Tibial artery (tissue), 4 donors: ENCODE data around the gene FAM118B.

Experiments used
- DNase-seq, 2 donors: peaks; one replicate each; pipeline ENCODE4 v3.0.0-alpha.2; 2019
- H3K27ac ChIP-seq, 2 donors: fragments of 200-600 bp; sonication (generic) in 1 of 2; 1 replicate in 1 of 2; 2 replicates in 1 of 2; pipeline ENCODE4 v1.5.1; 2018 to 2019; ENCODE audit warnings: mild to moderate bottlenecking in 1 of 2
- H3K27me3 ChIP-seq, 2 donors: fragments of 200-600 bp; sonication (generic) in 1 of 2; one replicate each; pipeline versions ENCODE4 v1.5.1 to v1.6.0; 2016 to 2019
- H3K36me3 ChIP-seq, 3 donors: fragments of 200-600 bp; sonication (generic) in 2 of 3; one replicate each; pipeline ENCODE4 v1.5.1; 2016 to 2019; ENCODE audit warnings: mild to moderate bottlenecking in 2 of 3
- H3K4me1 ChIP-seq, 4 donors: fragments of 200-600 bp; sonication (generic) in 2 of 4; 1 replicate in 3 of 4; 2 replicates in 1 of 4; pipeline ENCODE4 v1.5.1; 2016 to 2019
- H3K4me3 ChIP-seq, 2 donors: fragments of 200-600 bp; sonication (generic) in 1 of 2; 1 replicate in 1 of 2; 2 replicates in 1 of 2; pipeline ENCODE4 v1.5.1; 2018 to 2019; ENCODE audit warnings: mild to moderate bottlenecking in 2 of 2
- H3K9me3 ChIP-seq, 3 donors: fragments of 200-600 bp; sonication (generic) in 1 of 3; one replicate each; pipeline ENCODE4 v1.5.1; 2016 to 2019
- intact Hi-C: fragments of 100-400 bp; cut with DNase I; formaldehyde crosslinking; loops from one replicate; pipeline ENCODE4 v1.15.0; 2023; ENCODE audit warnings: low total_unique reads
- TF ChIP-seq, protein P1 (sequence below), 2 experiments: fragments of 200-600 bp in 1 of 2; fragments of 450-650 bp in 1 of 2; IDR thresholded peaks; one replicate each; pipeline ENCODE4 v1.5.1; 2017 to 2019; ENCODE audit warnings: antibody characterized with exemption in 2 of 2, mild to moderate bottlenecking in 1 of 2, moderate library complexity in 1 of 2

FAM118B gene

DNA sequence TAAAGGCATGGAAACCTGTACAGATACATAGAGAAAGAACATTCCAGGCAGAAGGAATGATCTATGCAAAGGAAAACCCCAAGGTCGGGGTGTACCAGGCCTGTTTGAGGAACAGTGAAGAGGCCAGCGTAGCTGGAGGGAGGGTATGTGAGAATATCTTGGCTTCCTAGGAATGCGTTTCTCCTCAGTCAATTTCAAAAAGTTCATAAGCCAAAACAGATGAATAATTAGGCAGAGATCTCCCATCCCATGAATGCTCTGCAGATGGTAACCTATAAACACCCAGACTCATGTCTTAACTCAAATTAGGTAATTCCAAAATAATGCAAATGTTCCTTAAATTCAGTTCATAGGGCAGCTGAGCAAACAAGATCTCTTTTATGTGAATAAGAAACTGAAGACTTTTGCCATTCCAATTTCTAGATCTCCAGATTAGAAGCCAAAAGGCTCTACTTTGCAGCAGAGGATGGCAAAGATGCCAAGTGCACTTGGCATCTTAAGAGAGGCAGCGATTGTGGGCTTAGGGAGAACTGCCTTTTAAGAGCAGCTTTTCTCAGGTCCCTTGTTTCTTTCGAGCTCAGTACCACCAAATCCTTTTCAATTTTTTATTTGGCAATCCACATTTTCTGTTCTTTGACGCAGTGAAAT, 13.2 kb downstream of the FAM118B start:
- intact Hi-C loops = no loop called here
- Histone ChIP-seq H3K4me1 (no peaks in the 10 kb centered on the region), H3K36me3 (peaks cover 0 to 4% (median 0%) of the 10 kb centered on the region in 3 donors), H3K27me3 (no peaks in the 10 kb centered on the region), H3K4me3 (no peak overlapping the region), H3K27ac (no peak overlapping the region), H3K9me3 (no peaks in the 10 kb centered on the region)
- TF ChIP-seq, protein P1, sequence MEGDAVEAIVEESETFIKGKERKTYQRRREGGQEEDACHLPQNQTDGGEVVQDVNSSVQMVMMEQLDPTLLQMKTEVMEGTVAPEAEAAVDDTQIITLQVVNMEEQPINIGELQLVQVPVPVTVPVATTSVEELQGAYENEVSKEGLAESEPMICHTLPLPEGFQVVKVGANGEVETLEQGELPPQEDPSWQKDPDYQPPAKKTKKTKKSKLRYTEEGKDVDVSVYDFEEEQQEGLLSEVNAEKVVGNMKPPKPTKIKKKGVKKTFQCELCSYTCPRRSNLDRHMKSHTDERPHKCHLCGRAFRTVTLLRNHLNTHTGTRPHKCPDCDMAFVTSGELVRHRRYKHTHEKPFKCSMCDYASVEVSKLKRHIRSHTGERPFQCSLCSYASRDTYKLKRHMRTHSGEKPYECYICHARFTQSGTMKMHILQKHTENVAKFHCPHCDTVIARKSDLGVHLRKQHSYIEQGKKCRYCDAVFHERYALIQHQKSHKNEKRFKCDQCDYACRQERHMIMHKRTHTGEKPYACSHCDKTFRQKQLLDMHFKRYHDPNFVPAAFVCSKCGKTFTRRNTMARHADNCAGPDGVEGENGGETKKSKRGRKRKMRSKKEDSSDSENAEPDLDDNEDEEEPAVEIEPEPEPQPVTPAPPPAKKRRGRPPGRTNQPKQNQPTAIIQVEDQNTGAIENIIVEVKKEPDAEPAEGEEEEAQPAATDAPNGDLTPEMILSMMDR (IDR thresholded peaks at IDR 0.05) = no peak
- no peak for DNase-seq

DNA sequence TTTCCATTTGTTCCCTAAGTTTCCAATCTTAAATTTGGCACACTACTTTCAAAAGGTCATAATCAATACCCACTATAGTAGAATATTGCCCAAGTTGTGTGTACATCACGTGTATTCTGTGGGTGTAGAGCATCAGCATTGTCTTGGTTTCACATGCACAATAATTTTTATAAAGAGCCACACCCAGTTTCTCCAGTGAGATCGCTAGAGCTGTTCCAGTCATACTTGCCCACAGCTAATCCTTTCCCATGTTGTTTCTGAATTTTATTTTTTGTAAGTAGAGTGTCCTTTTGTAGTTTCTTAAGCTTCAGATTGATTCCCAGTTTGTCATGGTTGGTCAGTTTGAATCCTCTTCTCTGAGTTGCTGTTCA, 13.7 kb downstream of the FAM118B start:
- DNase-seq = no peak
- Histone ChIP-seq H3K36me3 (peaks cover 0 to 7% (median 0%) of the 10 kb centered on the region in 3 donors), H3K27ac (no peak overlapping the region), H3K4me3 (no peak overlapping the region), H3K4me1 (no peaks in the 10 kb centered on the region), H3K27me3 (no peaks in the 10 kb centered on the region), H3K9me3 (no peaks in the 10 kb centered on the region)
- TF ChIP-seq, protein P1 (IDR thresholded peaks at IDR 0.05) = no peak
- intact Hi-C loops = no loop called here

DNA sequence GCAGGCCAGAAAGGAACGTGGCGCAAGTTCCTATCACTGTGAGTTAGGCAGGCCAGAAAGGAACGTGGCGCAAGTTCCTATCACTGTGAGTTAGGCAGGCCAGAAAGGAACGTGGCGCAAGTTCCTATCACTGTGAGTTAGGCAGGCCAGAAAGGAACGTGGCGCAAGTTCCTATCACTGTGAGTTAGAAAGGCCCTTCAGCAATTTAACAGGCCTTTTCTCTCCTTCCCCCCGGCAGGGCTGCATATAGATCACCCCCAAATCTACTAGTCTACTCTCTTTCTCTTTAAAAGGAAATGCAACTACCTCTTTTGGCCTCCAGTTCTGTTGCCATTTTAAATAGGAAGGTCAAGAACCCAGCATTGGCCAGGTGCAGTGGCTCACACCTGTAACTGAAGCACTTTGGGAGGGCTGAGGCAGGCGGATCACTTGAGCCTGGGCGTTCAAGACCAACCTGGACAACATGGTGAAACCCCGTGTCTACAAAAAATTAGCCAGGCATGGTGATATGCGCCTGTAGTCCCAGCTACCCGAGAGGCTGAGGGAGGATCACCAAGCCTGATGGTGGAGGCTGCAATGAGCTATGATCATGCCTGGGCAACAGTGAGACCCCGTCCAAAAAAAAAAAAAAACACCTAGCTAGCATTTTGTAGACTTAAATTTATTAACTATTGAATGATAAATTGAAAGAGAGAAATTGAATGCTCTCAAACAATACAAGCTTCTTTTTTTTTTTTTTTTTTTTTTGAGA, 14.9 kb downstream of the FAM118B start:
- Histone ChIP-seq H3K27ac (no peak overlapping the region), H3K9me3 (no peaks in the 10 kb centered on the region), H3K27me3 (no peaks in the 10 kb centered on the region), H3K36me3 (peaks cover 0 to 7% (median 0%) of the 10 kb centered on the region in 3 donors), H3K4me3 (no peak overlapping the region), H3K4me1 (no peaks in the 10 kb centered on the region)
- no peak for DNase-seq
- intact Hi-C loops = no loop called here
- TF ChIP-seq, protein P1 (IDR thresholded peaks at IDR 0.05) = no peak

DNA sequence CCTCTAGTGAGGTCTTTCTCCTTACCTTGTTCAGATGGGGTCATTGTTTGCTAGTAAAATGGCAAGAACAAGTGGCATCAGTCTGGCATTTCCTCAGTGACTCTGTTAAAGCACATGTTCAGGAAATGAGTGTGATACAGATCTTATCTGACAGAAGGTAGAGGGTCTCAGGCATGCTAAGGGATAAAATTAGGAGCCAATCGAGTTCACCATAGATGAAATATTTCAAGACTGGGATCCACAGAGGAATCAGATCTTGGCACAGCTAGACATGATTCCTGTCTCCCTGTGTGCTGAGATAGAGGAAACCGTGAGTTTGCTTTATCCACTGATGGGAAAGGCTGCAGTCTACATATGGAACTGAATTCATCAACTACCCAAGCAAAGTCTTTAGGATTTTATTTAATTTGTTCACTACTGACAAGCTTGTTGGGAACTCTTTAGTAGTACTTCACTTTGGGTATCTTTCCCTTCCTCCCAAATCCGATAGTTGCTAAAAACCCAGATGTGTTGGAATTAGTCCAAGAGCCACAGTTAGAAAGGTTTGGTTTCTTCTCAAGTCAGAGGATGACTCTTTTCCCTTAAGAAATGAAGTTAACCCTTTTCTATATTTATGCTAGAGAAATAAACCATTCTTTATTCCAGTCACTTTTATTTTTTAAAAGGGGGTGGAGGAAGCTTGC, 18.4 kb downstream of the FAM118B start:
- Histone ChIP-seq H3K27ac (no peak overlapping the region), H3K36me3 (peaks cover 0 to 7% (median 3%) of the 10 kb centered on the region in 3 donors), H3K4me1 (no peaks in the 10 kb centered on the region), H3K4me3 (no peak overlapping the region), H3K9me3 (no peaks in the 10 kb centered on the region), H3K27me3 (no peaks in the 10 kb centered on the region)
- no peak for DNase-seq
- intact Hi-C loops = no loop called here
- TF ChIP-seq, protein P1 (IDR thresholded peaks at IDR 0.05) = no peak

DNA sequence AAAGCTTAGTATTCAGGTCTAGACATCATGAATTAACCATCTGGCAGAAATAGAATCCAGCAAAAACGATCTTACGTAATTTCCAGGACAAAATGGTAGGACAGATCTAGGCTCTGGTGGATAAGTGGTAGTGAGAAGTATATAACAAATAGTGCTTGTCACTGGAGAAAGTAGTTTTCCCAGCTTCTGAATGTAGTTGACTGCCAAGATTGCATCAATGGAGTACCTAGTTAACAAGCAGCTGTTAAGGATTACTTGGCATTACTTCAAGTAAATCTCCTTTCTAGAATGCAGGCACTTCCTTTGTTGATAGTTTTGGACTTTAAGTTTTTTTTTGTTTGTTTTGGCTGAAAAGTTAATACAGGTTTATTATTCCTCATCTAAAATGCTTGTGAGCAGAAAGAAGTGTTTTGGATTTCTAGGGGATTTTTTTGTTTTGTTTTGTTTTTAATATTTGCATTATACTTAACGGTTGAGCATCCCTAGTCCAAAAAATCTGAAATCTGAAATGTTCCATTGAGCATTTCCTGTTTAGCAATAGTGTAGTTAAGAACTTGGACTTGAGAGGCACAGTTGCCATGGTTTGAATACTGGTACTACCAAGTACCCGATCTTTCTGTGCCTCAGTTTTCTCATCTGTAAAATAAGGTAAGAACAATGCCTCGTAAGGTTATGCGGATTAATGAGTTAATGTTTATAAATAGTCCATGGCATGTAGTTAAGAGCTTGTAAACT, 20.3 kb downstream of the FAM118B start:
- intact Hi-C loops = no loop called here
- no peak for DNase-seq
- TF ChIP-seq, protein P1 (IDR thresholded peaks at IDR 0.05) = no peak
- H3K9me3 ChIP-seq = no peaks in the 10 kb centered on the region
- H3K36me3 ChIP-seq = peaks cover 9 to 20% (median 10%) of the 10 kb centered on the region in 3 donors
- no peak overlapping the region for H3K27ac ChIP-seq
- H3K4me1 ChIP-seq = no peaks in the 10 kb centered on the region
- H3K27me3 ChIP-seq = no peaks in the 10 kb centered on the region
- H3K4me3 ChIP-seq = no peak overlapping the region
